DND-41 (cell line): ENCODE data around the gene IFIH1.

Source experiments
- ATAC-seq: fragments of 200-7000 bp; cut with Tn5 transposase; 3 replicates; pipeline ENCODE4 v1.9.1; 2021; ENCODE audit warnings: low read depth; ENCODE audit not compliant: insufficient read depth
- DNase-seq: peaks from one replicate; pipeline ENCODE4 v3.0.0-alpha.2; 2020
- H2AFZ ChIP-seq: 2 replicates; pipeline ENCODE4 v1.6.0; 2012; ENCODE audit warnings: low read depth, low read length
- H3K27ac ChIP-seq: 2 replicates; pipeline ENCODE4 v1.5.1; 2012; ENCODE audit warnings: low read length, inconsistent platforms
- H3K27me3 ChIP-seq: fragments of 200-600 bp; sonication (generic); 2 replicates; pipeline ENCODE4 v1.6.0; 2012; ENCODE audit warnings: low read length, mild to moderate bottlenecking, inconsistent platforms; ENCODE audit not compliant: insufficient read depth, poor library complexity
- H3K36me3 ChIP-seq: 2 replicates; pipeline ENCODE4 v1.5.1; 2012; ENCODE audit warnings: low read length, inconsistent platforms; ENCODE audit not compliant: insufficient read depth
- H3K4me1 ChIP-seq: 2 replicates; pipeline ENCODE4 v1.5.1; 2012; ENCODE audit warnings: mild to moderate bottlenecking, low read length; ENCODE audit not compliant: insufficient read depth
- H3K4me2 ChIP-seq: 2 replicates; pipeline ENCODE4 v1.6.0; 2012; ENCODE audit warnings: mild to moderate bottlenecking, moderate library complexity, low read length, inconsistent platforms; ENCODE audit not compliant: insufficient read depth
- H3K4me3 ChIP-seq, 2 experiments: fragments of 200-600 bp in 1 of 2; shearing (Covaris generic) in 1 of 2; 2 replicates each; pipeline ENCODE4 v1.5.1; 2012 to 2016; ENCODE audit warnings: inconsistent platforms in 2 of 2, low read length in 2 of 2, mild to moderate bottlenecking in 2 of 2, low read depth in 1 of 2, moderate library complexity in 1 of 2
- H3K79me2 ChIP-seq: 2 replicates; pipeline ENCODE4 v1.6.0; 2012; ENCODE audit warnings: low read length, inconsistent platforms; ENCODE audit not compliant: insufficient read depth
- H3K9ac ChIP-seq: 2 replicates; pipeline ENCODE4 v1.6.0; 2012; ENCODE audit warnings: low read depth, mild to moderate bottlenecking, inconsistent platforms, low read length, moderate library complexity
- H3K9me3 ChIP-seq: 2 replicates; pipeline ENCODE4 v1.5.1; 2012; ENCODE audit warnings: low read length, moderate library complexity, mild to moderate bottlenecking, inconsistent platforms; ENCODE audit not compliant: insufficient read depth, severe bottlenecking
- H4K20me1 ChIP-seq: 2 replicates; pipeline ENCODE4 v1.6.0; 2012; ENCODE audit warnings: low read length; ENCODE audit not compliant: insufficient read depth
- CTCF ChIP-seq: IDR thresholded peaks from 2 replicates; pipeline ENCODE4 v1.5.1; 2012; ENCODE audit warnings: borderline replicate concordance, low read length, moderate library complexity, mild to moderate bottlenecking; ENCODE audit not compliant: poor library complexity, severe bottlenecking; ENCODE audit errors: extremely low read depth
- EZH2 ChIP-seq: IDR thresholded peaks from 3 replicates; pipeline ENCODE4 v1.6.1; 2012; ENCODE audit warnings: borderline replicate concordance, low read depth, mild to moderate bottlenecking, moderate library complexity, low read length, inconsistent platforms; ENCODE audit not compliant: severe bottlenecking

Gene IFIH1

GRCh38 chr2:162305901-162306300 is 12.6 kb downstream of the IFIH1 start:
- Histone ChIP-seq H3K4me1 (no peaks in the 10 kb centered on the region), H3K79me2 (no peaks in the 10 kb centered on the region), H3K9me3 (no peaks in the 10 kb centered on the region), H3K27me3 (no peaks in the 10 kb centered on the region), H3K4me2 (no peak overlapping the region), H3K4me3 (no peak overlapping the region), H4K20me1 (no peaks in the 10 kb centered on the region), H3K9ac (no peak overlapping the region), H2AFZ (no peak overlapping the region), H3K27ac (no peak overlapping the region), H3K36me3 (0 out of 2 replicates have a peak, but pooled peaks cover 5% of the 10 kb centered on the region)
- DNase-seq = no peak
- ATAC-seq = no peak
- no peak for TF ChIP-seq EZH2
- TF ChIP-seq CTCF = no peak

- Histone ChIP-seq H3K27ac (no peak overlapping the region), H2AFZ (no peak overlapping the region), H4K20me1 (no peaks in the 10 kb centered on the region), H3K27me3 (no peaks in the 10 kb centered on the region), H3K36me3 (no peaks in the 10 kb centered on the region), H3K79me2 (no peaks in the 10 kb centered on the region), H3K4me3 (no peak overlapping the region), H3K4me1 (no peaks in the 10 kb centered on the region), H3K9me3 (no peaks in the 10 kb centered on the region), H3K9ac (no peak overlapping the region), H3K4me2 (no peak overlapping the region)
- no peak for TF ChIP-seq EZH2
- no peak for TF ChIP-seq CTCF
- no peak for ATAC-seq
- DNase-seq = no peak
These were observed 16.6 kb downstream of the IFIH1 start for GRCh38 chr2:162301877-162302276.

- H3K27me3 ChIP-seq = no peaks in the 10 kb centered on the region
- H2AFZ ChIP-seq = no peak overlapping the region
- no peaks in the 10 kb centered on the region for H4K20me1 ChIP-seq
- H3K36me3 ChIP-seq = no peaks in the 10 kb centered on the region
- DNase-seq = peak; percentile 45
- no peak overlapping the region for H3K4me3 ChIP-seq
- no peak overlapping the region for H3K9ac ChIP-seq
- TF ChIP-seq EZH2 (no peak), CTCF (peak; percentile 92)
- H3K9me3 ChIP-seq = no peaks in the 10 kb centered on the region
- no peaks in the 10 kb centered on the region for H3K79me2 ChIP-seq
- no peak overlapping the region for H3K4me2 ChIP-seq
- no peaks in the 10 kb centered on the region for H3K4me1 ChIP-seq
- peak; percentile 85 for ATAC-seq
- no peak overlapping the region for H3K27ac ChIP-seq
These were observed 17.2 kb downstream of the IFIH1 start for GRCh38 chr2:162301151-162301804.
